Activated effector memory CD4-positive, alpha-beta T cell treated with anti-CD3 and anti-CD28 coated beads, Interleukin-2, amount 50 U/mL, for 16 hours (primary cell): ENCODE data around the gene CADM2.

Experiments
- DNase-seq: peaks from one replicate; pipeline ENCODE4 v3.0.0-alpha.2; 2020

Gene CADM2

GRCh38 chr3:86046436-86047136 is 1087.8 kb downstream of the CADM2 start:
- no peak for DNase-seq

- no peak for DNase-seq
Observed at GRCh38 chr3:86047161-86047560, 1088.4 kb downstream of the CADM2 start.

GRCh38 chr3:86051058-86051457 is 1092.3 kb downstream of the CADM2 start:
- no peak for DNase-seq

- DNase-seq, result no peak
Observed at GRCh38 chr3:86056032-86056431, 1097.2 kb downstream of the CADM2 start.

GRCh38 chr3:86056962-86057361 is 1098.2 kb downstream of the CADM2 start:
- DNase-seq, result no peak

DNA sequence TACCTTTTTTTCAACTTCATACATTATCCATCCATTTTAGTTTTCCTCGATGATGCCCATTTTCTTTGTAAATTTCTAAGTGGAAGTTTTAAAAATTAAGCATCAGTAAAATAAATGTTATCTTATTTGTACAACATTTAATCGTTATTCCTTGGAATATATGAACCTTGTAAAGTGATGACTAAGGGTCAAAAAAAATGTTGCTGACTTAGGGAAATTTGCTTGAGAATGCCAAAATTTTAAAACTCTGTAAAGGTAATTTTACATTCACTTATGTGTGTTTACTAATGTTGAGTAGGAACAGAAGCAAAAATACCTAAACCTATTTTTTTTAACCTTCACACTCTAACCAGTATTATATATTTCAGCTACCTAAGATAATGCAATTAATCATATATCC is 1115.0 kb downstream of the CADM2 start:
- no peak for DNase-seq

DNA sequence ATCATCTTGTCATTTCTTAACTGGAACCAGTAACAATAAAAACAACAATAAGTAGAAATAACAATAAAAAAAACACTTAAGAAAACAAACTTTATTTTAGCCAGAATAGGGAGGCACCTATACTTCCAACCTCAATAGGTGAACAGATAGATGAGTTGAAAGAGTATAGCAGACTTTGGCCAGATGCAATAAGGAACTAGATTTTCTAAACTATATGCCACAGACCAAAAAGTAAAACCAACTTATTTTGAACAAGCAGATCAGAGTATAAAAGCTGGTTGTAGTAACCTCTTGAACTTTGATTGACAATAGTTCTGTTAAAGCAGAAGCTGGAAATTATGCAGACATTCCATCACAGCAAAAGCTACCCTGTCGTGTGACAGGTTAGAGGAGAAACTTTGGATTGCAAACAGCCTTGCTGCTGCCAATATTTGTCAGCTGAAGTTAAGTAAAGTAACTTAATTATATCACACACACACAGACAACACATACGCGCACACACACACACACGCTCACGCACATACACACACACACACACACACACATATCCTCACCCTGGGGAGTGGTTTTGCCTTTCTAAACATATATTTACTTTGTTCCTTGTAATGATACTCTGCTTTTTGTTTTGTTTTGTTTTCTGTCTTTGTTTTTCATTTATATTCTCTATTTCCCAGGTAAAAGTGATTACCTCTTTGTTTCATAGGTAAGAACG is 1128.5 kb downstream of the CADM2 start:
- DNase-seq, result no peak

DNA sequence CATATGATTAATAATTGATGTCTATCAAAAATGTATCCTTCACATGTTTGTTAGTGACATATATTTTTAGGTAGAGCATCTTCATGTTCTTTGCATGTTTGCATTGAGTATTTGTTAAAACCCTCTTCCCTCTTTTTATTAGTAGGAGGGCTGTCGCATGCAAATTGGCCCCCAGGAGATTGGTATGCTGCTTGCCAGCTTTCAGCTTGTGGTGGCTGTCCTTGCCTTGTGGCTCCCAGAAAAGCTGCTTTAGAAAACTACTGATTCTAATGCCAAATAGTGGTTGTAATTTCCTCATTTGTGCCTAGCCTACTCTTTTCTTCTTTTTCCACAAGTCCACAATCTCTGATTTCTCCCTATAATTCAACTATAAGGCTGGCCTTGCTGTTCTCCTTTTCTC is 1145.4 kb downstream of the CADM2 start:
- DNase-seq, result no peak

- no peak for DNase-seq
Observed at GRCh38 chr3:86109434-86109833, 1150.6 kb downstream of the CADM2 start.
